Umbilical cord (tissue), 2 donors: ENCODE data around the gene PLCD1. TPM values are rescaled to one million over a fixed set of nuclear protein-coding genes. Genes with fewer than 3 reads are reported as not detected.
"Not testable (repeated sequence)": the region's sequence is repeated elsewhere in the genome, so short reads cannot be mapped to it uniquely, and the experiment has no call there.

Experiments used
- DNase-seq: peaks from one replicate; pipeline ENCODE4 v3.0.0-alpha.2; 2015; ENCODE audit warnings: low spot score
- total RNA-seq: library from RNA; depleted of rRNA; stranded (reverse); fragments of >200 nt; gene quantifications from one replicate; pipeline ENCODE4 v1.2.3, GENCODE V29; 2014; ENCODE audit warnings: low replicate concordance; ENCODE audit not compliant: insufficient read depth

Gene PLCD1
- 31.1 TPM for total RNA-seq

DNA sequence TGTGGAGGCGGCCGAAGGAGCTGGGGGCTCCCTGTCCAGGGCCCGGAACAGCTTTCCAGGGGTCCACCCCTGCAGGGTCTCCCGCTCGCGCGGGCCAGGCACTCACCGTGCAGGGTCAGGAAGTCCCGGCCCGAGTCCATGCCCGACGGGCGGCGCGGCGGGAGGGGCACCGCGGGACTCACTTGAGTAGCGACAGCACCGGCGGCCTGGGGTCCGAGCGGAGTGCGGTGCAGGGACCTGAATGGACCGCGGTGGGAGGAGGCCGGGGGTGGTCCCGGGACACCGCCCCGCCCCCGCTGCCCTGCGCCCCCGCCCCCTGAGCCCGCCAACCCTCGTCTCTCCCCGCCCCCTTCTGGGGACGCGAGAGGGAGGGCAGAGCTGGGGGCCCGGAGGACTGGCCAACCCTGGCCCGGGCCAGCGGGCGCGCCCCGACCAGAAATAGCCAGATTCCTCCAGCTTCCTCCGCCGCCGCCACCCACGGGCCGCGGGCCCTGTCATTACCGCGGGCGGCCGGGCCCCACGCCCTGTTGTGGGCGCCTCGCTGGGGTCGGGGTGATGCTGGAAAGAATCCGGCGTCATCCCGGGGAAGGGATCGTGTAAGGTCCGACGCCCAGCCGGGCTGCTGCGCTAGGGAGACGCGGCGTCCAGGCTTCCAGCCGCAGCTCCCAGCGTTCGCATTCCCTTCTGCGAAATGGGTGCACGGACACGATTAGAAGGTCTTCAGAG lies at the start of gene PLCD1:
Gene PLCD1, minus strand, starts transcription at position 243 of the 726 bp plus-strand sequence. Its CDS starts 103 bp downstream, at position 140.
- peak; percentile 89 for DNase-seq

- not testable (repeated sequence) for DNase-seq
Measured at GRCh38 chr3:38077073-38077472, 47.6 kb upstream of the PLCD1 start.

DNA sequence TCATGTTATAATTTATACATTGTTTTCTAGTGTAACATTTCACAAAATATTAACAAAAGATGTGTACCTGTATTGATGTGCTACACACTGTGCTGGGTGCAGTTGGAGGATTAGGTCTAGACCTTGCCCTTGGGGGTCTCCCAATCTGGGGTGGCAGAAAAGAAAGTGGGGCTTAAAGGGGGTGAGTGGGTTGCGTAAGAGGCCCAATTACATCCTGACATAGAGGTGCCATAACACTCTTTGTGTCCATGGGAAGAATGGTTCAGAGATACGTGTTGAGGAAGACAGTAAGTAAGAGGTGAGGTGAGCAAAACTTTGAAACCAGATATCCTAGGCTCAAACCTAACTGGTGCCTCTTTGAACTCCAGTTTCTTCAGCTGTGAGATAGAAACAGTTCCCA lies 40.6 kb upstream of the PLCD1 start:
- no peak for DNase-seq

GRCh38 chr3:38067508-38068233 lies 38.2 kb upstream of the PLCD1 start:
- no peak for DNase-seq

GRCh38 chr3:38064453-38064852 lies 35.0 kb upstream of the PLCD1 start:
- not testable (repeated sequence) for DNase-seq

GRCh38 chr3:38062809-38063208 lies 33.4 kb upstream of the PLCD1 start:
- no peak for DNase-seq

GRCh38 chr3:38059591-38059990 lies 30.1 kb upstream of the PLCD1 start:
- DNase-seq = no peak

- no peak for DNase-seq
Measured at GRCh38 chr3:38059148-38059547, 29.7 kb upstream of the PLCD1 start.

GRCh38 chr3:38054499-38055001 lies 25.1 kb upstream of the PLCD1 start:
- DNase-seq = no peak

GRCh38 chr3:38053813-38054498 lies 24.5 kb upstream of the PLCD1 start:
- not testable (repeated sequence) for DNase-seq

DNA sequence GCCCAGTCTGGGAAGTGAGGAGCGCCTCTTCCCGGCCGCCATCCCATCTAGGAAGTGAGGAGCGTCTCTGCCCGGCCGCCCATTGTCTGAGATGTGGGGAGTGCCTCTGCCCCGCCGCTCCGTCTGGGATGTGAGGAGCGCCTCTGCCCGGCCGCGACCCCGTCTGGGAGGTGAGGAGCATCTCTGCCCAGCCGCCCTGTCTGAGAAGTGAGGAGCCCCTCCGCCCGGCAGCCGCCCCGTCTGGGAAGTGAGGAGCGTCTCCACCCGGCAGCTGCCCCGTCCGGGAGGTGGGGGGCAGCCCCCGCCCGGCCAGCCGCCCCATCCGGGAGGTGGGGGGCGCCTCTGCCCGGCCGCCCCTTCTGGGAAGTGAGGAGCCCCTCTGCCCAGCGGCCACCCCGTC lies 23.8 kb upstream of the PLCD1 start:
- not testable (repeated sequence) for DNase-seq

- DNase-seq = no peak
Measured at GRCh38 chr3:38051131-38051530, 21.7 kb upstream of the PLCD1 start.

DNA sequence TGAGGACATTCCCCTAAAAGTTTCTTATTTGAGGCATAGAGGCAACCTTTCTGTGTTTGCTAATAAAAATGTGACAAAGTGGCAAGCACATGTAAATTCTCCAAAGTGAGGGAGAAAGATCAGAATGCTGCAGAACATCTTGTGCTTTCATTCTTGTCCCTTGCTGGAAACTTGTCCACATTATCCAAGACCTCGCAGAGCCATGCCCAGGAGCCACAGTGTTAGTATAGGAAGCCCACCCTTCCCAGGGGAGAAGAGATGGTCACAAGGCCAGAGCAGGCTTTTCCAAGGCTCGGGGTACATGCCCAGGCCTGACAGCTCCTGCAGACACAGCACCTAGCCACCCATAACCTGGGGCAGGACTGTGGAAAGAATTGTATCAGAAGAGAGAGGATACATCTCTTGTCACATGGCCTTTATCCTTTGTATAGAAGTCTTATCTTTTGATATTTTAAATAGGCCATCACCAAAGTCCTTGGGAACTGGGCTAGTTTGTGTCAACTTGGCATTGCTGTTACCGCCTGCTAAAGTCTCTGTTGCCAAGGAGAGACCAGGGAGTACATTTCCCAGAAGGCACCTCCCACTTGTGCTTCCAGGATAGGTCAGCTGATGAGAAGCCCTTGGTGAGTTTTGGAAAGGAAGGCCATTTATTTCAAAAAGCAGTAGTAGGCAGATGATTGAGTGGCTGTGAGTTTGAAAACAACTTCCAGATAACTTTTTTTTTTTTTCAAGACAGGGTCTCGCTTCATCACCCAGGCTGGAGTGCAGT lies 20.1 kb upstream of the PLCD1 start:
- no peak for DNase-seq

- DNase-seq = no peak
Measured at GRCh38 chr3:38047896-38048295, 18.5 kb upstream of the PLCD1 start.

DNA sequence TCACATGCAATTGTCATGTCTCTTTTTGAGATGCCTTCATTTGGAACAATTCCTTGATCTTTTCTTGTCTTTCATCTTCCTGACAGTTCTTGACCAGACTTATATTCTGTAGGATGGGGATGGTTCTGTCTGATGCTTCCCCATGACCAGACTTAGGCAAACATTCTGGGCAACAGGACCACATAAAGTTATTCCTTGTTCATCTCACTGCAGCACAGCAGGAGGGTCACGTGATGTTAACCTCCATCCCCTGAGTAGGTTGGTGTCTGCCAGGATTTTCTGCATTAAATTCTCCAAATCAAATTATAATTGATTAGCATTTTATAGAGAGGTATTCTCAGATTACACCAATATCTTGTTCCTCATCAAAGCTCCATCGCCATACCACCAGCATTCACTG lies 17.4 kb upstream of the PLCD1 start:
- no peak for DNase-seq

- no peak for DNase-seq
Measured at GRCh38 chr3:38046027-38046426, 16.6 kb upstream of the PLCD1 start.

DNA sequence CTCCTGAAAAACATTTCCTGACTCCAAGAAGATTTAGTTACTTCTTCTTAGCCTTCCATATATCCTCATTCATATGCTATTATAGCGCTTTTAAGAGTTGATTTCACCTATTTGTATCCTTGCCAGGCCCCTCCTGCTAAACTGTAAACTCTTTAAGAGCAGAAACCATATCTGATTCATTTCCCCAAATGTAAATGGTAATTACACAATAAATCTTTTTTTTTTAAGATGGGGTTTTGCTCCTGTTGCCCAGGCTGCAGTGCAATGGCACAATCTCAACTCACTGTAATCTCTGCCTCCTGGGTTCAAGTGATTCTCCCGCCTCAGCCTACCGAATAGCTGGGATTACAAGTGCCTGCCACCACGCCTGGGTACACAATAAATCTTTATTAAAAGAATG lies 14.0 kb upstream of the PLCD1 start:
- no peak for DNase-seq

DNA sequence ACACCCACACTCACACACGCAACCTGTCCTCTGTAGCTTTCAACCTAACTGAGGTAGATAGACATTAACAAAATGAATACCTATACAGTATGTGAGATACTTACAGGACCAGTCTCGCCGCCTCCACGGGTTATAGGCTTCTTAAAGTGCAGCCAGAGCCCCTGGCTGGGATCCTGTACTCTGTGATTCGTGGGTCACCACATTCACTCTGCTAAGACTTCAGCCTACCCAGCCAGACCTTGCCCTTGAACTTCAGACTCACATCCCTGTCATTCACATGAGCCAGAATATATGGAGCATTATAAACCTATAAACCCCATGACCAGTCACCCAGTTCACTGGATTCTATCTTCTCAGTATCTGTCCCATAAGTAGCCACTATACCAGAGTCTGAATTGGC lies 11.0 kb upstream of the PLCD1 start:
- no peak for DNase-seq

GRCh38 chr3:38039899-38040261 lies 10.4 kb upstream of the PLCD1 start:
- DNase-seq = peak; percentile 57

DNA sequence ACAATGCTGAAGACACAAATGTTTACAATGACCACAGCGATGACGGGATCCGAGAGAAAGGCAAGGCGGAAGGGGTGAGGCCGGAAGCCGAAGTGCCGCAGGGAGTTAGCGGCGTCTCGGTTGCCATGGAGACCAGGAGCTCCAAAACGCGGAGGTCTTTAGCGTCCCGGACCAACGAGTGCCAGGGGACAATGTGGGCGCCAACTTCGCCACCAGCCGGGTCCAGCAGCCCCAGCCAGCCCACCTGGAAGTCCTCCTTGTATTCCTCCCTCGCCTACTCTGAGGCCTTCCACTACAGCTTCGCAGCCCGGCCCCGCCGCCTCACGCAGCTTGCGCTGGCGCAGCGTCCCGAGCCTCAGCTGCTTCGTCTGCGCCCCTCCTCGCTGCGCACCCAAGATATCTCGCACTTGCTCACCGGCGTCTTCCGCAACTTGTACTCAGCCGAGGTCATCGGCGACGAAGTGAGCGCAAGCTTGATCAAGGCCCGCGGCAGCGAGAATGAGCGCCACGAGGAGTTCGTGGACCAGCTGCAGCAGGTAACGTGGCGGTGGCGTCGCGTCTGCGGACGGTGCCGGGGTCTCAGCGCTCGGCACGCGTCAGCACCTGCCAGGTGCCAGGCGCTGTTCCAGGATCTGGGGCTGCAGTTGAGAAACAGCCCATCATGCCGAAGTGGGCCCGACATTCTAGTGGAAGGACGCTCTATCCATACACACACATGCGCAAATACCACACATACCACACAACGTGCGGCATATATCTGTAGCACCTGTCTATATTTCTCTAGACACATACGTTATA lies 9.9 kb upstream of the PLCD1 start, which contains the start of gene DLEC1:
Gene DLEC1, plus strand, starts transcription at position 108 of the 798 bp plus-strand sequence. Its CDS starts 18 bp downstream, at position 126.
- DNase-seq = peak; percentile 66
